ENCODE measurements around the gene NPHP4.

DNA sequence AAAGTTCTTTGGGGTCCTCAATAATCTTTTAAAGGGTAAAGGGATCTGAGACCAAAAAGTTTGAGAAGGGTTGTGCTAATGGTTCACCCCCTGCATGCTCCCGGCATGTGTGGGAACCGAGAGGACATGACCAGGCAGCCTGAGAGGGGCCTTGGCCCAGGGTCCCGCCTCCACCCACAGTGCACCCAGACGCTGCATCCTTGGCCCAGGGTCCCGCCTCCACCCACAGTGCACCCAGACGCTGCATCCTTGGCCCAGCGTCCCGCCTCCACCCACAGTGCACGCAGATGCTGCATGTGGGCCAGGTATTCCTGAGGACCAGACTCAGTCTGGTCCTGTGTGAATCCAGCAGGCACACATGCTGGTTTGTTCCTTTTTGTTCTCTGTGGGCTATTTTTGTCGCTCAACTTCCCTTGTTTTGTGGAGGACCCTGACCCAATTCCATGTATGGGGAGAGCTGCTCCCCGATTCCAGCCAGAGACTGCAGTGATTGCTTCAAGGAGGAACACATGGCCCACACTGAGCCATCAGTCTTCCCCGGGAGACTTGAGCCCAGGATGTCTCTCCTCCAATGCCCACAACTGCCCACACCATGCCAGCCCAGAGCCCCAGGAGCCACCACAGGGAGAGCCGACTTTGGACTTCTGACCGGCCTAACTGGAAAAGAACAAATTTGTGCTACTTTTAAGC lies 3.5 kb downstream of the NPHP4 start:
- TF ChIP-seq, protein P1, sequence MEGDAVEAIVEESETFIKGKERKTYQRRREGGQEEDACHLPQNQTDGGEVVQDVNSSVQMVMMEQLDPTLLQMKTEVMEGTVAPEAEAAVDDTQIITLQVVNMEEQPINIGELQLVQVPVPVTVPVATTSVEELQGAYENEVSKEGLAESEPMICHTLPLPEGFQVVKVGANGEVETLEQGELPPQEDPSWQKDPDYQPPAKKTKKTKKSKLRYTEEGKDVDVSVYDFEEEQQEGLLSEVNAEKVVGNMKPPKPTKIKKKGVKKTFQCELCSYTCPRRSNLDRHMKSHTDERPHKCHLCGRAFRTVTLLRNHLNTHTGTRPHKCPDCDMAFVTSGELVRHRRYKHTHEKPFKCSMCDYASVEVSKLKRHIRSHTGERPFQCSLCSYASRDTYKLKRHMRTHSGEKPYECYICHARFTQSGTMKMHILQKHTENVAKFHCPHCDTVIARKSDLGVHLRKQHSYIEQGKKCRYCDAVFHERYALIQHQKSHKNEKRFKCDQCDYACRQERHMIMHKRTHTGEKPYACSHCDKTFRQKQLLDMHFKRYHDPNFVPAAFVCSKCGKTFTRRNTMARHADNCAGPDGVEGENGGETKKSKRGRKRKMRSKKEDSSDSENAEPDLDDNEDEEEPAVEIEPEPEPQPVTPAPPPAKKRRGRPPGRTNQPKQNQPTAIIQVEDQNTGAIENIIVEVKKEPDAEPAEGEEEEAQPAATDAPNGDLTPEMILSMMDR (IDR thresholded peaks at IDR 0.05): no peak
- no peak for TF ChIP-seq POLR2A (IDR thresholded peaks at IDR 0.05)
